HG02678 (cell line): Measurements from ENCODE around the gene NFE2L3.
"Not testable (repeated sequence)": the region's sequence is repeated elsewhere in the genome, so short reads cannot be mapped to it uniquely, and the experiment has no call there.

Source experiments
- ATAC-seq: cut with Tn5 transposase; IDR thresholded peaks from one replicate; pipeline ENCODE4 v1.9.1; 2021; ENCODE audit warnings: mild to moderate bottlenecking, moderate library complexity; ENCODE audit not compliant: unreplicated experiment

Gene NFE2L3

DNA sequence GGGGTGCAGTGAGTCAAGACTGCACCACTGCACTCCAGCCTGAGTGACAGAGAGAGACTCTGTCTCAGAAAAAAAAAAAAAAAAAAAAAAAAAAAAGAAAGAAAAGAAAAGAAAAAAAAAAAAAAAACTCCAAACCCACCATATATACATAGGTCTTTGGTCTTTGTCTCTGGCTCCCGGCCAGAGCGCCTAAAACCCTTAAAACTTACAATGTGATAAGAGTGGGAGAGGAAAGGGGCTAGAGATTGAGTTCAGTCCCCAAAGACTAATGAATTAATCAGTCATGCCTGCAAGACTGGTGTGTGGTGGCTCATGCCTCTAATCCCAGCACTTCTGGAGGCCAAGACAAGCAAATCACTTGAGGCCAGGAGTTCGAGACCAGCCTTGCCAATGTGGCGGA, 6.8 kb upstream of the NFE2L3 start:
- no peak for ATAC-seq

DNA sequence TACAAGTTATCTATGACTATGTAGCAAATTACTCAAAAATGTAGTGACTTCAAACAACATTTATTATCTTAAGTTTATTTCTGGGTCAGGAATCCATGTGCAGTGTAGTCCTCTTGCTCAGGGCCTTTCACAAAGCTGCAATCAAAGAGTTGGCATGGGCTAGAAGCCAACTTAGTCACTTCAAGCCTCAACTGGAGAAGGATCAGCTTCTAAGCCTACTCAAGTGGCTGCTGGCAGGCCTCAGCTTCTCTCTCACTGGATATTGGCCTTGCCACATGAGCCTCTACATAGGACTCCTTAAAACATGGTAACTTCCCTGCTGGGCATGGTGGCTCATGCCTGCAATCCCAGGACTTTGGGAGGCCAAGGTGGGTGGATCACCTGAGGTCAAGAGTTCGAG, 5.0 kb upstream of the NFE2L3 start:
- ATAC-seq = no peak

DNA sequence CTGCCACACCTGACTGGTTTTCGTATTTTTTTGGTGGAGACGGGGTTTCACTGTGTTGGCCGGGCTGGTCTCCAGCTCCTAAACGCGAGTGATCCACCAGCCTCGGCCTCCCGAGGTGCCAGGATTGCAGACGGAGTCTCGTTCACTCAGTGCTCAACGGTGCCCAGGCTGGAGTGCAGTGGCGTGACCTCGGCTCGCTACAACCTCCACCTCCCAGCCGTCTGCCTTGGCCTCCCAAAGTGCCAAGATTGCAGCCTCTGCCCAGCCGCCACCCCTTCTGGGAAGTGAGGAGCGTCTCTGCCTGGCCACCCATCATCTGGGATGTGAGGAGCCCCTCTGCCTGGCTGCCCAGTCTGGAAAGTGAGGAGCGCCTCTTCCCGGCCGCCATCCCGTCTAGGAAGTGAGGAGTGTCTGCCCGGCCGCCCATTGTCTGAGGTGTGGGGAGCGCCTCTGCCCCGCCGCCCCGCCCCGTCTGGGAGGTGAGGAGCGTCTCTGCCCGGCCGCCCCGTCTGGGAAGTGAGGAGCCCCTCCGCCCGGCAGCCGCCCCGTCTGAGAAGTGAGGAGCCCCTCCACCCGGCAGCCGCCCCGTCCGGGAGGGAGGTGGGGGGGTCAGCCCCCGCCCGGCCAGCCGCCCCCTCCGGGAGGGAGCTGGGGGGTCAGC, 4.2 kb upstream of the NFE2L3 start:
- not testable (repeated sequence) for ATAC-seq

DNA sequence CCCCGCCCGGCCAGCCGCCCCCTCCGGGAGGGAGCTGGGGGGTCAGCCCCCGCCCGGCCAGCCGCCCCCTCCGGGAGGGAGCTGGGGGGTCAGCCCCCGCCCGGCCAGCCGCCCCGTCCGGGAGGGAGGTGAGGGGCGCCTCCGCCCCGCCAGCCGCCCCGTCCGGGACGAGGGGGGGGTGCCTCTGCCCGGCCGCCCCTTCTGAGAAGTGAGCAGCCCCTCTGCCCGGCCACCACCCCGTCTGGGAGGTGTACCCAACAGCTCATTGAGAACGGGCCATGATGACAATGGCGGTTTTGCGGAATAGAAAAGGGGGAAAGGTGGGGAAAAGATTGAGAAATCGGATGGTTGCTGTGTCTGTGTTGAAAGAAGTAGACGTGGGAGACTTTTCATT, 3.7 kb upstream of the NFE2L3 start:
- not testable (repeated sequence) for ATAC-seq

DNA sequence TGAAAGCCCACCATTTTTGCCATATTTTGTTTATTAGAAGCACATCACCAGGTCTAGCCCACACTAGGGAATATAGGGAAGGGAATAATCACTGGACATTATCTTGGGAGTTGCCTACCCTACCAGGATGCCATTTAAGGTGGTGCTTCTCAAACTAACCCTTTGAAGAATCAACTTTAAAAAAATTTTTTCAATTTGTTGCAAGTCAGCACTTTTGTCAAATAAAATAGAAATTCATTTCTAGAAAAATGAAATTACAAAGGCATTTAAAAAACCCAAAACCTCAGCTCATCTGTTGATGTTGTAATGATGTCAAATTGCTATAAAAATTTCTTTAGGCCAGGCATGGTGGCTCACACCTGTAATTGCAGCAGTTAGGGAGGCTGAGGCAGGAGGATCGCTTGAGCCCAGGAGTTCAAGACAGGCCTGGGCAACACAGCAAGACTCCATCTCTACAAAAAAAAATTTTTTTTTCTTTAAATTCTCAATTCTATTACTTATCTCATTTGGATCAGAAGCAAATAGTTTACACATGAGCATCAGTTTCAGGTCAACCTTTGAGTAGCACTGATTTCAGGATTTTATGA, 2.5 kb upstream of the NFE2L3 start:
- ATAC-seq = no peak

DNA sequence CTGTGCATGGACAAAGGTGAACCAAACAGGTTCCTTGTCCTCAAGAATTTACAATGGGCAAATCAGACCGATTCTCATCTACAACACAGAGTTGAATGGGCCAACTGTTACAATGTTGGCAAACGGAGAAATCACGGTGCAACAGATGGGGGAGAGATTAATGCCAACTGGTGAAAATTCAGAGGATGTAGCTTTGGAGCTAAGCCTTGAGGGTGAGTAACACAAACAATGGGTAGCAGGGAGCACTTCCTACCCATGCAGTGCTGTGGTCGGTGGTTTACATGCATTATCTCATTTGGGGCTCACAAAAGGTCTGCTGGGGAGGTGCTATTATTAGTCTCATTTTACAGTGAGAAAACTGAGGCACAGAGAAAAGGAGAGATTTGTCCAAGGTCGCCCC, 902 bp upstream of the NFE2L3 start:
- ATAC-seq = no peak

DNA sequence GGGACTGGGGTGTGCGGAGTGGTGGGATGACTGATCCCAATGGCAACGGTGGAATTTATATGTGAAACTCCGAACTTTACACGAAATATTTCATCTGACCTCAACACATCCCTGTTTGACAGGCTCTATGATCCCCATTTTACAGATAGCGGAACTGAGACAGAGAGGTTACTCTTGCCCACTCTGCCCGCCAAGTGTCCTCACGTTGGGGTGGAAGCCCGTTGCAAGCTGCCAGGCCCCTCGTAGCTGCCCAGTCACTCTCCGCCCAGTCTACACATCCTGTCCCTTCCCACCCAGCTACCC, 397 bp upstream of the NFE2L3 start:
- ATAC-seq = no peak

DNA sequence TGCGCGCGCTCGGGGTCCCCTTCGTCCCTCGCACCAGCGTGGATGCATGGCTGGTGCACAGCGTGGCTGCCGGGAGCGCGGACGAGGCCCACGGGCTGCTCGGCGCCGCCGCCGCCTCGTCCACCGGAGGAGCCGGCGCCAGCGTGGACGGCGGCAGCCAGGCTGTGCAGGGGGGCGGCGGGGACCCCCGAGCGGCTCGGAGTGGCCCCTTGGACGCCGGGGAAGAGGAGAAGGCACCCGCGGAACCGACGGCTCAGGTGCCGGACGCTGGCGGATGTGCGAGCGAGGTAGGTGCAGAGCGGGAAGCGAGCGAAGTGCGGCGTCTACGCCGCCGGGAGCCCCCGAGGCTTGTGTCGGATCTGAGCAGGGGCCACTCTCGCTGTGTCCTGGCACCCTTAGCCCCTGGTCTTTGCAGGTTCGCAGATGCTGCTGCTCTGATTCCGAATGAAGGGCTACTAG, 813 bp downstream of the NFE2L3 start:
- peak; percentile 26 for ATAC-seq

DNA sequence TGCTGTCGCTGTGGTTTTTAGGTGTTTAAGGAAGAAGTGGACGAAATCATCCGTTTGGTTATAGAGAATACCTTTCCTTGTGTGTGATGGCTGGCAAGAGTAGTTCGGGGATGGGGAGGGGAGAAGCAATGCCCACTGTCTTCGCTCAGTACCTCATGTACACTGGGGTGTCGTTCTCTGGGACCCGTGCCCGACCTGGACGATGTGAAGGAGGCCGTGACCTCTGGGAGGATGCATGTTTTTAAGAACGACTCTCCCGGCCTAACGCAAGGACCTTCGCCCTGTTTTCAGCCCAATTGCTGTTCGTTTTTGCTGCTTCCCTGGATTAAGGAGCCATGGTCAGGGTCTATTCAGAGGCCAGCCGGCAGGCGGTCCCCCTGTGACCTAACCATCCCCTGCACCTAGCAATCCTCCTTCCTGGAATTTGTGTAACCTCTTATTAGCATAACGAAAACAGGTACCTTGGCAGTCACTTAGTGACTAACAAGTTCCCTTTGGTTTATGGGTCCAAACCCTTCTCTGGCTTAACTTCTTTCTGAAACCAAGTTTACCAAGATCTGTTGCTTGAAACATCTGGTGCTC, 1.3 kb downstream of the NFE2L3 start:
- ATAC-seq = no peak

DNA sequence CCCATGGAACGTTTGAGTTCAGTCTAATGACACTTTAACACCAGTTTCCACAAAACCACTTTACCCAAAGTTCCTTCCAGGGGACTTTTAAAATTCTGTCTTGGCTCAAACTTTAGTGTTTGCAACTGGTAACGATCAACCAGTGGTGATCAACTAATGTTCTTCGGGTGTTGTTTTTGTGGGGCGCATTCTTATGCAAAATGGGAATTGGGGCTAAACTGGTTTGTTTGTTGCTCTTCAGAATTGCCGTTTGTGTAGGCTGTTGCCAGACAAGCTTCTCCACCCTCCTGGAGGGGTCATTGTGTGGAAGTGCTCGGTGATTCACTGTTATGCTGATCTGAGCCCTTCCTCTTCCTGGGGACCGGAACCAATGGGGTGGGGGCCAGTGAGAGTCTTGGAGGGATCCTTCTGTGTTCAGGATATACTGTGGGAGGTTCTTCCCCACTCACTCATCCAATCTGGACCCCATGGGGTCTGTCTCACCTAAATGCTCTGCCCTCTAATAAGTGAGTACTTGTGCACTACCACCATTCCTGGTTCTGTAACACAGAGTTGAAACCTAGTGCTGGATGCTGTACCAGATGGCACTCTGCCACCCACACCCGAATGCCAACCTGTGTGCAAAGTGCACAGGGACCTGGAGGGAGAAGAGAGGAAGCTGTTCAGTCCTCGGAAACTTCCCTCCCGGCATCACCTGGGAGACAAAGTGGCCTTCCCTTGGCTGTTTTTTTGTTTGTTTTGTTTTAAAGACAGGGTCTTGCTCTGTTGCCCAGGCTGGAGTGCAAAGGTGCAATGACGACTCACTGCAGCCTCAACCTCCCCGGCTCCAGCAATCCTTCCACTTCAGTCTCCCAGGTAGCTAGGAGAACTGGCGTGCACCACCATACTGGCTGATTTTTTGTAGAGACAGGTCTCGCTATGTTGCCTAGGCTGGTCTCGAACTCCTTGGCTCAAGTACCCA, 2.1 kb downstream of the NFE2L3 start:
- ATAC-seq = no peak

DNA sequence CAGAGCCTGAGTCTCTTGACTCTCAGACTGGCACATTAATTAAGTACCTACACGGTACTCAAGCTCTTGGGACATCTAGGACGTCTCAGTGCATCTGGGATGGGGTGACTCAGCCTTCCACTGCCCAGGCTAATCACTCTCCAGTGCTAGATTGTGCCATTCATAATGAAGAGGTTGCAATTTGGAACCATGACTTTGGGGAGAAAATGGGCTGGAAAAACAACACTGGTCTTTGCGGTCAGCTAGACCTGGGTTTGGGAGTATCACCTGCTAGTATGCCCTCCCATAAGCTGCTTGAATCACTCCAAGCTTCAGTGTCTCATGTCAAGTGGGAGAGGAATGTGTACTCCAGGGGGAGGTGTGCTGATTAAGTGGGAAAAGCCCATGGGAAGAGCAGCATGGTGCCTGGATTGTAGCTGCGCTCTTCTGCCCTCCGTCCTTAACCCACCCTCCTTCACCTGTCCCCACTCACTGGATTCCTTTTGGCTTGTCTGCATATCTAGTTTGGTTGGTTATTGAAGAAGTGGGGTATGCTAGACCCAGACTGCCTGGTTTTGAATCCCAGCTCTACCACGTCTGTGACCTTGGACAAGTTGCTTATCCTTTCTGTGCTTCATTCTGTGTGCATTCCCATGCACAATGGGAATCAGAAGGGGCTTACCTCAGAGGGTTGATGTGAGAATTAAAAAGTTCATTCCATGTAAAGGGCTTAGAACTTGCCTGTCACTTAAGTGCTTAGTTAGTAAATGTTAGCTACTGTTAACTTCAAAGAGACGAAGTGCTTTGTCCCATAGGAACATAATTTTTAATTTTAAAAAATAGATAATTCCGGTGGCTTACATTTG, 3.8 kb downstream of the NFE2L3 start:
- ATAC-seq = no peak

DNA sequence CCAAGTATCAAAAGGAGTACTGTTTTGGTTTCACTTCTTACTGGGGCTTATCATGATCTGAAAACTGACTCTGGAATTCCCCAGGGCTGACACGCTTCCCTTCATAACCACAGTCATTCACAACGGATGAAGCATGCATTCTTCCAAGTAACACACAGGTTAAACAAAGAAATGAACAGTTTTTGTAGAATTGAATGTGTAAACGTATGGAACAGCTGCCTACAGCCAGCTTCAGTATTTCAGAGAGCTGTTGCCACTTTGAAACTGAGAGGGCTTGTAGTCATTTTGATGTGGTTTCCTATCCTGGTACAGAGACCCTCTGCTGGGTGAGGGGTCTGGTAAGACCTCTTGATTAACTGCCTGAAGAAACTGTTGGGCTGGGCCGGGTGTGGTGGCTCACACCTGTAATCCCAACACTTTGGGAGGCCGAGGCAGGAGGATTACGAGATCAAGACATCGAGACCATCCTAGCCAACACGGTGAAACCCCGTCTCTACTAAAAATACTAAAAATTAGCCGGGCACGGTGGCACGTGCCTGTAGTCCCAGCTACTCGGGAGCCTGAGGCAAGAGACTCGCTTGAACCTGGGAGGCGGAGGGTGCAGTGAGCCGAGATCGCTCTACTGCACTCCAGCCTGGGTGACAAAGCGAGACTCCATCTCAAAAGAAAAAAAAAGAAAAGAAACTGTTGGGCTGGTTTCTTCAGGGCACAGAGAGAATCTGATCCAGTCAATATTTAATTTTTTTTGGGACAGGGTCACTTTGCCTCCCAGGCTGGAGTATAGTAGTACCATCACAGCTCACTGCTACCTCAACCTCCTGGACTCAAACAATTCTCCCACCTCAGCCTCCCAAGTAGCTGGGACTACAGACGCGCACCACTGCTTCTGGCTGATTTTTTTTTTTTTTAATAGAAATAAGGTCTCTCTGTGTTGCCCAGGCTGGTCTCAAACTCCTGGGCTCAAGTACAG, 4.7 kb downstream of the NFE2L3 start:
- no peak for ATAC-seq

DNA sequence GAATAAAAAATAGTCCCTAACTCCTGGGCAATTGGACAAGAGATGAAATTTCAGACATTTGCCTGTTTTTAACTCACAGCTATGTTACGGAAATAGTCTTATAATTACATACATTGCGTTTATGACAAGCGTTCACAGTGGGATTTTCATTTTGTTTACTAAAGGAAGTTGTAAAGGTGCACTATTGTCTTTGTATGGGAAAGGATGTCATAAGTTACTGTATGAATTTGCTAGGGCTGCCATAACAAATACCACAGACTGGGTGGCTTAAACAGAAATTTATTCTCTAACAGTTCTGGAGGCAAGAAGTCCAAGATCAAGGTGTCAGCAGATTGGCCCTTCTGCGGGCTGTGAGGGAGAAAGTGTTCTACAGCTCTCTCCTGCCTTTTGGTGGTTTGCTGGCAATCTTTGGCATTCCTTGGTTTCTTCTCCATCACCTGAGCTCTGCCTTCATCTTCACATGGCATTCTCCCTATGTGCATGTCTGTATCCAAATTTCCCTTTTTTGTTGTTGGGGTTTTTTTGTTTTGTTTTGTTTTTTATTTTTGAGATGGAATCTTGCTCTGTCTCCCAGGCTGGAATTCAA, 5.6 kb downstream of the NFE2L3 start:
- ATAC-seq = no peak

DNA sequence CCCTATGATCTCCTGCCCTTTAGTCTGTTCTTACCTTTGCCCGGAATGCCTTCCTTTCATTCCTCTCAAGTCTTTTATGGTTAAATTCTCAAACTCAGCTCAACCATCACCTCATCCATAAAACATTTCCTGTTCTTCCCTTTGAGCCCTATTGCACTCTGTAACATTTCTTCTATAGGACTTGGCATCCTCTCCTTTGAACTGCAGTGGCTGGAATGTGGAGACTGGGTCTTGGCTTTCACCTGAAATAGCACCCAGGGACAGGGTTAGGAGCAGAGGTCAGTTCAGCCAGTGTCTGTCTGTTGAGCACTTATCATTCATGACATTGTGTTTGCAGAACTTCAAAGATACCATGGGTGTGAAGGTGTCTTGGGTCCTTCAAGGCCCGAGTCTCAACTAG, 7.2 kb downstream of the NFE2L3 start:
- ATAC-seq = no peak

DNA sequence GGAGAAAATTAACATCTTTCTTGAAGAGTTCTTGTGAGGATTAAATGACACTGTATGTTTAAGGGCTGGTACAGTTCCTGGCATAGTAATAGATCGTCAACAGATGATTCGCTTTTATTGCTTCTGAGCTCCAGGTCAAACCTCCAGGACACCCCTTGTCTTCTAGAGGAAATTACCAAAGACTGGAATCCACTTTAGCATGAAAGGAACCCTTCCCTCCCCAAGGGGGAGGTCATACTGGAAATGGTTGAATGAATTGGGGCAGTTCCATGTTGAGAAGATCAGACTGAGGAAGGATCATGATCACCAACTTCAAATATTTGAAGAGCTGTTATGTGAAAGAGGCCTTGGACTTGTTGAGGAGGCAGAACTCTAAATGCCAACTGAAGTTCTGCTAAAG, 8.9 kb downstream of the NFE2L3 start:
- no peak for ATAC-seq

DNA sequence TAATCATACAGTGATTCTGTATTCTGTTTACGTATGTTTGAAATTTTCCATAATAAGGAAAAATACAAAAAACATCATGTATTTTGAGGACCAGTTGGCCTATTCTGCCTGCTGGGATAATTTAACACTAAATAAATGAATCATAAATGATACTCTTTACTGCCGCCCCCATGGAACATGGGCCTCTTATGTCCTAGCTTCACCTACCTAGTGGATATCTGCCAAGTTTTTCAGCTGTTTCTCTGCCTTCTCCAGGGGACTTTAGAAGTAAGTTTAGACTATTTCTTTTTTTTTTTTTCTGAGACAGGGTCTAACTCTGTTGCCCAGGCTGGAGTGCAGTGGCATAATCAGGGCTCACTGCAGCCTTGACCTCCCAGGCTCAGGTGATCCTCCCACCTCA, 10.4 kb downstream of the NFE2L3 start:
- no peak for ATAC-seq

DNA sequence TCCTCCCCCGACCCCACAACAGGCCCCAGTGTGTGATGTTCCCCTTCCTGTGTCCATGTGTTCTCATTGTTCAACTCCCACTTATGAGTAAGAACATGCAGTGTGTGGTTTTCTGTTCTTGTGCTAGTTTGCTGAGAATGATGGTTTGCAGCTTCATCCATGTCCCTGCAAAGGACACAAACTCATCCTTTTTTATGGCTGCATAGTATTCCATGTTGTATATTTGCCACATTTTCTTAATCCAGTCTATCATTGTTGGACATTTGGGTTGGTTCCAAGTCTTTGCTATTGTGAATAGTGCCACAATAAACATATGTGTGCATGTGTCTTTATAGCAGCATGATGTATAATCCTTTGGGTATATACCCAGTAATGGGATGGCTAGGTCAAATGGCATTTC, 11.8 kb downstream of the NFE2L3 start:
- not testable (repeated sequence) for ATAC-seq

DNA sequence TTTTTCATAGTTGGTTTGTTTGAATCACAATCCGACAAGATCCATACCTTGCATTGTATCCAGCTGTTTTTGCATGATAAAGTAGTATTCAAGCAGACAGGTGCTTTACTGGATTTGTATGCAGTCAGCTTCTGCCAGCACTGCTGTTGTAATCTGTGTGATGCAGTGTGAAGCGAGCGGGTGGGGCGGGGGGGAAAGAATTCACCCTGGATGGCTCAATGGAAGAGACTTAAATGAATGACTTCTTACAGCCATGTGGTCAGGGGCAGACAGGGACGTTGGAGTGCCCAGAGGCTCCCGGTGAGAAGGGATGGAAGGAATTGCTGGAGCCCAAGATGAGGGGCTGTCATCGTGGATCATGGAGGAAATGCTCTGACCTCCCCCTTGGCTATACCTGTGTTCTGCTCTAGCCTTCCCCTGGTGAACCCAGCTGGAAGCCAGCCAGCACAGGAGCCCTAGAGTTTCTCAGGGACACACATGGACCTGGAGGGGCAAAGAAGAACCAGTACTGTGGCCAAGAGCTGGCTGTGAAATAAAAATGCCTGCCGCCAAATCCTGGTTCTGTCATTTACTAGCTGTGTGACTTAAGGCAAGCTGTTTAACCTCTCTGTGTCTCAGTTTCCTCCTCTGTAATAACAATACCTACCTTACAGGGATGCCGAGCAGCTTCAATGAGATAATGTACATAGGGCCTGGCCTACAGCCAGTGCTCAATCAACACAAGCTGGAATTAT, 14.1 kb downstream of the NFE2L3 start:
- ATAC-seq = peak; percentile 6
